Stimulated activated CD8-positive, alpha-beta memory T cell treated with anti-CD3 and anti-CD28 coated beads, Interleukin-4, amount 100 ng/mL, for 4 hours (primary cell): ENCODE data around the gene HIPK4.
A peak's percentile ranks its signal among the peaks of the same experiment; 100 is the strongest.

Source experiments
- DNase-seq, 2 donors: peaks; one replicate each; pipeline ENCODE4 v3.0.0-alpha.2; 2020; ENCODE audit warnings: low read depth in 2 of 2, low spot score in 1 of 2

The HIPK4 gene

GRCh38 chr19:40367577-40368434, 22.2 kb downstream of the HIPK4 start:
- no peak for DNase-seq

GRCh38 chr19:40366697-40367561, 23.1 kb downstream of the HIPK4 start:
- no peak for DNase-seq

GRCh38 chr19:40365613-40366401, 24.2 kb downstream of the HIPK4 start:
- DNase-seq: no peak

GRCh38 chr19:40365010-40365409, 25.0 kb downstream of the HIPK4 start:
- DNase-seq: no peak

GRCh38 chr19:40363069-40363468, 26.9 kb downstream of the HIPK4 start:
- no peak for DNase-seq

- no peak for DNase-seq
These were observed 27.8 kb downstream of the HIPK4 start for GRCh38 chr19:40362160-40362559.

GRCh38 chr19:40360708-40361241, 29.2 kb downstream of the HIPK4 start:
- no peak for DNase-seq

GRCh38 chr19:40360020-40360707, 29.8 kb downstream of the HIPK4 start:
- DNase-seq: no peak

GRCh38 chr19:40358773-40359172, 31.2 kb downstream of the HIPK4 start:
- no peak for DNase-seq

GRCh38 chr19:40357640-40358039, 32.3 kb downstream of the HIPK4 start:
- no peak for DNase-seq

- DNase-seq: no peak
These were observed 33.0 kb downstream of the HIPK4 start for GRCh38 chr19:40356681-40357595.

GRCh38 chr19:40355975-40356680, 33.9 kb downstream of the HIPK4 start:
- DNase-seq: no peak

GRCh38 chr19:40348961-40349507, 40.9 kb downstream of the HIPK4 start:
- no peak for DNase-seq

GRCh38 chr19:40348125-40348913, 41.7 kb downstream of the HIPK4 start, which contains the start of the genes C19orf47 and PLD3:
TSS of gene C19orf47 (minus strand) at chr19:40348397. CDS start at chr19:40341857, 6,540 bp downstream.
TSS of gene PLD3 (plus strand) at chr19:40348695. CDS start at chr19:40366484, 17,789 bp downstream.
- DNase-seq: peak; percentile 93 to 99

GRCh38 chr19:40344422-40344821, 45.6 kb downstream of the HIPK4 start:
- DNase-seq: no peak

GRCh38 chr19:40342644-40343311, 47.2 kb downstream of the HIPK4 start:
- DNase-seq: no peak
